IPS DF 6.9 (cell line): ENCODE measurements around the gene BACH2.

Experiments used
- DNase-seq: peaks from one replicate; pipeline ENCODE4 v3.0.0-alpha.2; 2013; ENCODE audit warnings: low read depth, low spot score
- H3K27ac ChIP-seq: one replicate; pipeline ENCODE4 v1.5.1; 2013; ENCODE audit warnings: low read length, control low read depth
- H3K27me3 ChIP-seq: 2 replicates; pipeline ENCODE4 v1.6.1; 2013; ENCODE audit warnings: mild to moderate bottlenecking, low read length; ENCODE audit not compliant: control insufficient read depth, insufficient read depth
- H3K36me3 ChIP-seq: 2 replicates; pipeline ENCODE4 v1.6.1; 2013; ENCODE audit warnings: low read length; ENCODE audit not compliant: control insufficient read depth, insufficient read depth
- H3K4me1 ChIP-seq: 2 replicates; pipeline ENCODE4 v1.6.1; 2013; ENCODE audit warnings: low read length; ENCODE audit not compliant: control insufficient read depth, insufficient read depth
- H3K4me3 ChIP-seq: 2 replicates; pipeline ENCODE4 v1.5.1; 2013; ENCODE audit warnings: mild to moderate bottlenecking, low read length
- H3K9me3 ChIP-seq: 2 replicates; pipeline ENCODE4 v1.6.1; 2013; ENCODE audit warnings: low read length, inconsistent platforms; ENCODE audit not compliant: control insufficient read depth, insufficient read depth
- WGBS: extraction: QIAGEN DNeasy Blood & Tissue Kit; methylation state at CpG from one replicate; pipeline ENCODE4 v1.1.7; 2013; ENCODE audit warnings: mixed read lengths, missing lambda C conversion rate; ENCODE audit not compliant: insufficient read length, insufficient coverage; 5-methylcytosine and 5-hydroxymethylcytosine counted together

The BACH2 gene

GRCh38 chr6:90157441-90157840, 139.2 kb downstream of the BACH2 start:
- Histone ChIP-seq H3K27me3 (no peaks in the 10 kb centered on the region), H3K9me3 (no peaks in the 10 kb centered on the region), H3K4me3 (no peak overlapping the region), H3K4me1 (no peaks in the 10 kb centered on the region; the same call in 1 of the 2 replicates), H3K36me3 (no peaks in the 10 kb centered on the region), H3K27ac (no peak overlapping the region)
- no peak for DNase-seq
- no CpG with 5 or more reads among the region's 7 CpGs for WGBS

- no peaks in the 10 kb centered on the region; the same call in 1 of the 2 replicates for H3K4me1 ChIP-seq
- no CpG with 5 or more reads among the region's 5 CpGs for WGBS
- no peak for DNase-seq
- H3K27ac ChIP-seq = no peak overlapping the region
- no peaks in the 10 kb centered on the region for H3K36me3 ChIP-seq
- H3K27me3 ChIP-seq = no peaks in the 10 kb centered on the region
- no peak overlapping the region for H3K4me3 ChIP-seq
- no peaks in the 10 kb centered on the region for H3K9me3 ChIP-seq
Observed at GRCh38 chr6:90156861-90157260, 139.8 kb downstream of the BACH2 start.

- Histone ChIP-seq H3K36me3 (no peaks in the 10 kb centered on the region), H3K4me1 (no peaks in the 10 kb centered on the region; the same call in 1 of the 2 replicates), H3K9me3 (no peaks in the 10 kb centered on the region), H3K4me3 (no peak overlapping the region), H3K27ac (no peak overlapping the region), H3K27me3 (no peaks in the 10 kb centered on the region)
- WGBS = no CpG with 5 or more reads among the region's 8 CpGs
- no peak for DNase-seq
Observed at GRCh38 chr6:90154755-90155470, 141.7 kb downstream of the BACH2 start.

GRCh38 chr6:90151576-90152422, 144.8 kb downstream of the BACH2 start:
- no CpG with 5 or more reads among the region's 4 CpGs for WGBS
- no peaks in the 10 kb centered on the region for H3K36me3 ChIP-seq
- no peak overlapping the region for H3K4me3 ChIP-seq
- no peak overlapping the region for H3K27ac ChIP-seq
- H3K4me1 ChIP-seq = no peaks in the 10 kb centered on the region; the same call in 1 of the 2 replicates
- no peaks in the 10 kb centered on the region for H3K27me3 ChIP-seq
- H3K9me3 ChIP-seq = no peaks in the 10 kb centered on the region
- DNase-seq = no peak

- no peaks in the 10 kb centered on the region for H3K4me1 ChIP-seq
- H3K27me3 ChIP-seq = no peaks in the 10 kb centered on the region
- DNase-seq = no peak
- H3K36me3 ChIP-seq = no peaks in the 10 kb centered on the region
- H3K4me3 ChIP-seq = no peak overlapping the region
- H3K9me3 ChIP-seq = no peaks in the 10 kb centered on the region
- H3K27ac ChIP-seq = no peak overlapping the region
- WGBS = no CpG with 5 or more reads among the region's 3 CpGs
Observed at GRCh38 chr6:90149280-90149679, 147.4 kb downstream of the BACH2 start.

- Histone ChIP-seq H3K27me3 (no peaks in the 10 kb centered on the region), H3K4me3 (no peak overlapping the region), H3K9me3 (no peaks in the 10 kb centered on the region), H3K4me1 (no peaks in the 10 kb centered on the region), H3K36me3 (no peaks in the 10 kb centered on the region), H3K27ac (no peak overlapping the region)
- DNase-seq = no peak
- WGBS = no CpG with 5 or more reads among the region's 5 CpGs
Observed at GRCh38 chr6:90148867-90149266, 147.8 kb downstream of the BACH2 start.

- Histone ChIP-seq H3K4me1 (no peaks in the 10 kb centered on the region), H3K27ac (no peak overlapping the region), H3K4me3 (no peak overlapping the region), H3K36me3 (no peaks in the 10 kb centered on the region), H3K27me3 (no peaks in the 10 kb centered on the region), H3K9me3 (no peaks in the 10 kb centered on the region)
- WGBS = no CpG with 5 or more reads among the region's 13 CpGs
- no peak for DNase-seq
Observed at GRCh38 chr6:90146921-90147649, 149.6 kb downstream of the BACH2 start.

GRCh38 chr6:90146024-90146423, 150.6 kb downstream of the BACH2 start:
- H3K36me3 ChIP-seq = no peaks in the 10 kb centered on the region
- H3K4me1 ChIP-seq = no peaks in the 10 kb centered on the region
- no peaks in the 10 kb centered on the region for H3K27me3 ChIP-seq
- H3K4me3 ChIP-seq = no peak overlapping the region
- no peak for DNase-seq
- H3K27ac ChIP-seq = no peak overlapping the region
- no CpG with 5 or more reads among the region's 4 CpGs for WGBS
- no peaks in the 10 kb centered on the region for H3K9me3 ChIP-seq

GRCh38 chr6:90144928-90145555, 151.6 kb downstream of the BACH2 start:
- Histone ChIP-seq H3K4me1 (no peaks in the 10 kb centered on the region), H3K36me3 (no peaks in the 10 kb centered on the region), H3K27me3 (no peaks in the 10 kb centered on the region), H3K4me3 (no peak overlapping the region), H3K9me3 (no peaks in the 10 kb centered on the region), H3K27ac (no peak overlapping the region)
- 100% methylated on average over 1 of the region's 3 CpGs for WGBS
- DNase-seq = no peak

- WGBS = no CpG with 5 or more reads among the region's 3 CpGs
- Histone ChIP-seq H3K4me3 (no peak overlapping the region), H3K4me1 (no peaks in the 10 kb centered on the region), H3K27ac (no peak overlapping the region), H3K9me3 (no peaks in the 10 kb centered on the region), H3K36me3 (no peaks in the 10 kb centered on the region), H3K27me3 (no peaks in the 10 kb centered on the region)
- DNase-seq = no peak
Observed at GRCh38 chr6:90144396-90144795, 152.2 kb downstream of the BACH2 start.
